Midbrain (tissue), 1 donor: ENCODE measurements around the gene ADAMTSL2.

ENCODE experiments used
- DNase-seq: peaks from one replicate; lab custom pipeline; 2025; lab: John Stamatoyannopoulos, UW

The ADAMTSL2 gene

DNA sequence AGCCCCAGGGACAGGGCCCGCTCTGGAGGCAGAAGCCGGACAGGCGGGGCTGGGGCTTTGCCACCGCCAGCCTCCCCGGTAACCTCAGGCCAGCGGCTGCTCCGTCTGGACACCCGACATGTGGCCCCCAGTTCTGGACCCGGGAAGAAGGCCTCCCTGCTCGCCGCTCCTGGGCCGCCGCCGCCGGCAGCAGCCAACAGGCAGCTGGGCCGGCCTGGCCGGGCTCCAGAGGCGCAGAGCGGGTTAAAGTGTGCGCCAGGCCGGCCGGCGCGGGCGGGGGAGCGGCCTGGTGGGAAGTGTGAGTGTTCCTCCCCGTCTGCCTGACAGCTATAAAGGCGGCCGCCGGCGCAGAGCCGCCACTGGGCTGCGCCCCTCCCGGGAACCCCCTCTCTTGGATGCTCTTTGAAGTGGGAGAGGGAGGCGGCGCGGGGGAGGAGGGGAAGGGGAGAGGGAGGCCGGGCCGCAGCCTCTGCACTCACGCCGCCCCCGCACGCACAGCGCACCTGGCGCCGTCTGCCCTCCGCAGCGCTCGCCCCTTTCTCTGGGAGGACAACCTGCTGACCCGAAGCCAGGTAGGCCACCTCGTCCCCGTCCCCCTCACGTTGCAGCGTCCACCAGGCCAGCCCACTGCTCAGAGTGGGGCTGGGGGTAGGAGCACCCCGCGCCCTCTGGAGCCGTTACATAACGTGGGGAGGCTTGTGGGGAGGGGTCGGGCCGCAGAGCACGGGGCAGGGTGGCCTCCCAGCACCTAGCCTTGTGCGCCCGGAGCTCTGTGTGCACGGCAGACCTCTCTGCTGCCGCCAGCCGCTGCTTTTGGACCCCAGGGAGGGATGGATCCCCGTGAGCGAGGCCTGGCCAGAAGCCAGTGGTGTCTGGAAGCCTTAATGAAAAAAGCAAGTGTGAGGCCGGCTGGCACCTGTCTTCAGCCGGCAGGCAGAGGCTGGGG, at the start of gene ADAMTSL2:
TSS of gene ADAMTSL2 (plus strand) at position 359 of the 946 bp plus-strand sequence. CDS start 2,009 bp downstream, outside the sequence.
- peak; percentile 71 for DNase-seq

GRCh38 chr9:133485531-133486260, 48.8 kb upstream of the ADAMTSL2 start:
- DNase-seq, result no peak

DNA sequence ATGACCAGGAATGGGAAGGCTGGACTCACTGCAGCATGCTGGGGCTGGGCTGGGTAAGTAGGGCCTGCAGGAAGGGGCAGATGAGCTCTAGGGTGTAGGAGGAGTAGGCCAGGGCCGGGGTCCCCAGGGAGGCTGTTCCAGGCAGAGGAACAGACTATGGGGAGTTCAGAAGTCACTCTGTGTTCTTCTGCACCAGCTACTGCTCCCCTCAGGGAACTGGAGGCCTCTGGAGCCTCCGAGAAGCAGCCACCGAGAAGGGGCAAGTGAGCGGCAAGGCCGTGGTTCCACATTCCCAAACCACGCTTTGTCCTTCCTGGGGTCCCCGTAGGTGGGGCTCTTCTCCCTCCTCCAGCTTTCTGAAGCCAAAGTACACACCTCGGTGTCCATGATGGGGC, 47.2 kb upstream of the ADAMTSL2 start:
- DNase-seq, result no peak

DNA sequence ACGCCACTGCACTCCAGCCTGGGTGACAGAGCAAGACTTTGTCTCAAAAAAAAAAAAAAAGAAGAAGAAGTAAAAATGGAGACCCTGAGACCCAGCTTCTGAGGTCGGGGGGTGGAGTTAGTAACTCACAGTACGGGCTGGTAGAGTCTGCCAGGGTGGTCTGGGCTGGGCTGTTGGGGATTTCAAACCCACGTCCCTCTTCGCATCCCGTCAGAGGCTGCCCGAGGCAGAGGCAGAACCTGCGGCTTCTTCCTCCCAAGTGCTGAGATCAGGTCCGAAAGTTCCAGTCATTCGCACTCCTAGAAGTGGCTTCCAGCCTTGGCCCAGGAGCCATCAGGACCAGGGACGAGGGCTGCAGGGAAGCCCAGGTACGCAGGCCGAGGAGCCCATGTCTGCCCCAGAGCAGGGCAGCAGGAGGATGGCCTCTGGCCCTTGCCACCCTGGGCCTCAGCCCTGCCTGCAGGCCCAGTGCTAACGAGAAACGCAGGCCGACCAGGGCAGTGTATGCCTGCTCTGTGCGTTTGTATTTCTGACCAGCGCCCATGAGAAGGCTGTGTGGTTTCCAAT, 45.7 kb upstream of the ADAMTSL2 start:
- DNase-seq, result no peak

GRCh38 chr9:133489253-133490190, 45.0 kb upstream of the ADAMTSL2 start:
- no peak for DNase-seq

DNA sequence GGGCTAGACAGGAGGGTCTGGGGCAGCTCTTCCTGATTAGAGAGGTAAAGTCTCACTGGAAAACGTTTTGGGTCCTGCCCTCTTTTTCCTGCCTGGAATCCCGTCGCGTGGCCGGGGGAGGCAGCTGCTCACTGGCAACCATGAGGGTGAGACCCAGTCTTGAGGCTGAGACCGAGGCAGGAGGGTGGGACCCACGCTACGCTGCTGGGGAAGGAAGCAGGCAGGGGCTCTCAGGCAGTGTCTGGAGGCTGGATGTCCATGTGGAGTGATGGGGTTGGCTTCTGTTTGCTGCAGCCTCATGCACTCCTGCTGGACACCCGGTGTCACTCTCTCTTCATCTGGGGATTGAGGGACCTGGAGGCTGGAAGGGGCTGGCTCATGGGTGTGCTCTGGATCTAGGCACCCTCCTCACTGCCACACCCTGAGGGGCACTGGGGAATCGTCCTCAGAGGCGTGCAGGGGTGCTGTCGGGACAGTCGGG, 44.3 kb upstream of the ADAMTSL2 start:
- DNase-seq, result no peak

DNA sequence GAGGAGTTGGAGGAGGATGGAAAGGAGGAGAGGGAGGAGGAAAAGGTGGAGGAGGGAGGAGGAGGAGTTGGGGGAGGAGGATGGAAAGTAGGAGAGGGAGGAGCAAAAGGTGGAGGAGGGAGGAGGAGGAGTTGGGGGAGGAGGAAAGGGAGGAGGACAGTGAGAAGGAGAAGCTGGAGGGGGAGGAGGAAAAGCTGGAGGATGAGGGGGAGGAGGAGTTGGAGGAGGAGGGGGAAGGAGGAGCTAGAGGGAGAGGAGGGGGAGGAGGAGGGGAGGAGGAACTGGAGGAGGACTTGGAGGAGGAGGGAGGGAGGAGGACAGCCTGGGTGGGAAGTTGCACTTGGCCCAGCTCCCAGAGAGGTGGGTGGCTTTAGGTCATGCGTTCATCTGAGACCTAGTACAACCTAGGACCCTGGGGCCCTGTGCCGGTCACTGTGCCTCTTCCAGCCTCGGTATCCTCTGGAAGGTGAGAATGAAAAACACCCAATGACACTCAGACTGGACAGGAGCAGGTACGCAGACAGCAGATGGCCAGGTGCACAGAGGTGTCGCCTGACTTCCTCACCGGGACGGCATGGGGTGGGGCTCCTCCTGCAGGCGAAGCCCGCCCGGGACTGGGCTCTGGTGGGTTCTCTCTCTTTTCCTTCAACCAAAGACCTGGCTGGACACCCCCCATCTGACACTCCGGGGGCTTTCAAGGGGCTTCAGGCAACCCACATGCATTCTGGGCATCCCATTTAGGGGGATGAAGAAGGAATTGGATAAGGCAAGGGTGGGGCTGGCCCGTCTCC, 43.4 kb upstream of the ADAMTSL2 start:
- no peak for DNase-seq

DNA sequence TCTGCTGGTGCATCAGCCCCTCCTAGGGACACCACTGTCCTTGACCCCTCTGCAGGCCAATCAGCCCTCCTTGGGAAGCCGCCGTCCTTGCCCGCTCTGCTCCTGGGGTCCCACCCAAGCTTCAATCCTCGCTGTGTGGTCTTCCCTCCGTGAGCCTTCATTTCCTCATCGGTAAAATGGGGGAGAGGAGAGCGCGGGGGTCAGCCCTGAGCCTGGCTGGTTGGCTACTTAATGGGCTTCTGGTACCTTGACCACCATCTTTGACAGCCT, 42.9 kb upstream of the ADAMTSL2 start:
- no peak for DNase-seq

DNA sequence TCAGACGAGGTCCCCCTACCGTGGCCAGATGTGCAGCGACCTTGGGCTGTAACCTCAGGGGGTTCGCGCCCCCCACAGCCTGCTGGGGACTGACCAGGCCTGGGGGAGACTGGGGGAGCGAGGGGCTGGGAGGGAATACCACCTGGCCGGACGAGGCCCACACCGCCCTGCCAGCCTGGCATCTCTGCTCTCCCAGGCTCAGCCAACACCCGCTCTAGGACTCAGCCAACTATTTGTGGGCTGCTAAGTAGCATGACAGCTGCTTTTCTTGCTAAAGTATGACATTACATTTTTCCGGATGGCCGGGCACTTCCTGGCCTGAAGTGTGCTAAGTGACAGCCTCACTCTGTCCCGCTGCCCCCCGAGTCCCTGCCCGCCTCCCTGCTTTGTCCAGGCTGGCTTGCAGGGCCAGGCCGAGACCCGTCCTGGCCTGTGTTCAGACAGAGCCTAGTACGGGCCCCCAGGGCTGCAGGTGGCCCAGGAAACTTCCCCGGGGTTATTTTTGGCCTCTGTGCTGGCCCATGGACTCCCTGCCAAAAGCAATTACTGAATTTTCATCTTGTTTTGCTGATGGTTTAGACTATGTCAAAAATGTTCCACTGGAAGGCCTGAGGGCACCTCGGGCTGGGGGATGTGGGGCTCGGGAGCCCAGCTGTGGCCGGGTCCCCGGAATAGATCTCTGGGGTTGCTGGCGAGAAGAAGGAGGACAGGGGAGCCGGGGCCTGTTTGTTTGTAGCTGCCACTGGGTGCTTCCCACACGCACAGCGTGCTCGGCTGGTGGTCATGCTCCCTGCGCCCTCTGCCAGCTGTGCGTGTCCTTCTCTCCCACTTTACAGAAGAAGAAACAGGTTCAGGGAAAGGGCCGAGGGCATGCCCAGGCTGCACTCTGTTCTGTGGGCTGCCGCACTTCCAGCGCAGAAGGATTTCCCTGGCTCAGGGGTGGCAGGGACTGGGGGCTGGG, 42.2 kb upstream of the ADAMTSL2 start:
- no peak for DNase-seq

DNA sequence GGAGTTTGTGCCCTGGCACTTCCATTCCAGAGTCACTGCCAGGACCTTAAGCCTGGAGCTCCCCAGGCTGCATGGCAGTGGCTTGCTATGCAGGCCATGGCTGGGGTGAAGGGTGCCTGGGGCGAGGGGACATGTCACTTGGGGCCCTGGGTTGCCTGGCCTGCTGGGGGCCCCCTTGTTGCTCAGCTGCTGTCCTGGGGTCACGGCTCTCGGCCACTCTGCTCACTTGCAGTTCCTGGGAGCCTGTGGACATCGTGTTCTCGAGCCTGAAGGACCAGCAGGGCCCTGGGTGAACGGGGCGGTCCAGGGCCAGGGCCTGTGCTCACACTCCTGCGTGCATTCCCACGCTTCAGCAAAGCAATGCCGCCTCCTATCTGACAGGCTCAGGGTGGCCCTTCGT, 41.1 kb upstream of the ADAMTSL2 start:
- no peak for DNase-seq

DNA sequence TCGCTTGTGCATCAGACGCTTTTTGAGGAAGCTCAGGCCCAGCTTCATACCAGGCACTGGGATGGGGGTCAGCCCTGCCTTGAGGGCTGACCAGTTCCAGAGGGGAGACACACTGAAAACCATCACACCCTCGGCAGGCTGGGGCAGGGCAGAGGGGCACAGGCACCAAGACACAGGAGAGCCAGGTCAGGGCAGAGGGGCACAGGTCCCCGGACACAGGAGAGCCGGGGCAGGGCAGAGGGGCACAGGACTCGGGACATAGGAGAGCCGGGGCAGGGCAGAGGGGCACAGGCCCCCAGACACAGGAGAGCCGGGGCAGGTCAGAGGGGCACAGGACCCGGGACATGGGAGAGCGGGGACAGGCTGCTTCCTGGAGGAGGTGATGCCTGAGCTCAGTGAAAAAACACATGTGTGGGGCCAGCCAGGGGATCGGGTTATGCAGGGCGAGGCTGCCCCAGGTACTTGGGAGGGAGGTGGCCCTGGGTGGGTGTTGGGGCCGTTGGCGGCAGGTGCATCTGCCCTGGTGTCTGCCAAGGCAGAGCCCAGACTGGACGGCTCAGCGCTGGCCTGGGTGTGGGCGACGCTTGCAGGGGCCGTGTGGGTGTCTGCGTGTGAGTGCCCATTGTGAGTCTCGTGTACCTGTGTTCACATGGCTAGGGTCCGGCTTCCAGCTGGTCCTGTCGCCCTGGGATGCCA, 40.5 kb upstream of the ADAMTSL2 start:
- DNase-seq, result no peak

- no peak for DNase-seq
Measured at GRCh38 chr9:133494636-133495326, 39.7 kb upstream of the ADAMTSL2 start.

DNA sequence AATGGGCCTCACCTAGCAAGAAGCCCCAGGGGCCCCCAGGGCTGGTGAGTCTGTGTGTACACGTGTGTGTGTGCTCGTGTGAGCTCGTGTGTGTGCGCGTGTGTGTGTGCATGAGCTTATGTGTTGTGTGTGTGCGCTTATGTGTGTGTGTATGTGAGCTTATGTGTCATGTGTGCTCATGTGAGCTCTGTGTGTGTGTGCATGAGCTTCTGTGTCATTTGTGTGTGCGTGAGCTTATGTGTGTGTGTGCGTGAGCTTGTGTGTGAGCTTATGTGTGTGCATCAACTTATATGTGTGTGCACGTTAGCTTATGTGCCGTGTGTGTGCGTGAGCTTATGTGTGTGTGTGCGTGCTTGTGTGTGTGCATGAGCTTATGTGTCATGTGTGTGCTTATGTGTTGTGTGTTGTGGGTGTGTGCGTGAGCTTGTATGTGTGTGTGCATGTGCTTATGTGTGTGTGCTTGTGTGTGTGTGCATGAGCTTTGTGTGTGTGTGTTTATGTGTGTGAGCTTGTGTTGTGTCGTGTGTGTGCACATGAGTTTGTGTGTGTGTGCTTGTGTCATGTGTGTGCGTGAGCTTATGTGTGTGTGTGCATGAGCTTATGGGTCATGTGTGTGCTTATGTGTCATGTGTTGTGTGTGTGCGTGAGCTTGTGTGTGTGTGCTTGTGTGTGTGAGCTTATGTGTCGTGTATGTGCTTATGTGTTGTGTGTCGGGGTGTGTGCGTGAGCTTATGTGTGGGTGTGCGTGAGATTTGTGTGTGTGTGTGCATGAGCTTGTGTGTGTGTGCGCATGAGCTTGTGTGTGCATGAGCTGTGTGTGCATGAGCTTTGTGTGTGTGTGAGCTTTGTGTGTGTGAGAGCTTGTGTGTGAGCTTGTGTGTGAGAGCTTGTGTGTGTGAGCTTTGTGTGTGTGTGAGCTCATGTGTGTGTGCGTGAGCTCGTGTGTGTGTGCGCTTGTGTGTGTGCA, 38.9 kb upstream of the ADAMTSL2 start:
- DNase-seq, result no peak

- DNase-seq, result no peak
Measured at GRCh38 chr9:133496861-133497842, 37.4 kb upstream of the ADAMTSL2 start.

- no peak for DNase-seq
Measured at GRCh38 chr9:133499132-133499891, 35.2 kb upstream of the ADAMTSL2 start.
